ENCODE measurements around the gene IPCEF1. TPM values are rescaled to one million over a fixed set of nuclear protein-coding genes. Genes with fewer than 3 reads are reported as not detected.

Gene IPCEF1
- polyA plus RNA-seq, 1 donor from 2014 or later: 3.9 TPM

DNA sequence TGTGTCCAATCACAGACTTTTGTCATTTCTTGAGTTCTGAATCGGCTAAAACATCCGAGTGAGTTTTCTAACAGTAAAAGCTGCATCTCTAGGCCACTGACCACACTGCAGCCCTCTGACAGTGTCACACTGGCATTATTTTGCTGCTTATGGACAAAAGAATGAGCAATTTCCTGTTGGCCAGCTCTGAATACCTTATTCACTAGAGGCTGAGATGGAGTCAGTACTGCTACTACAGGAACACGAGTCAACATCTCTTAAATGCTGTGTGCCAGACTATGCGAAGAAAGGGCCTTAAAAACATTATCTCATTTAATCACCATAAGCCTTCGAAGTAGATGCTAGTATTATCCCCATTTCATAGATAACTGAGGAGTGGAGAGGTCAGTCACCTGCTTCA is 42.5 kb upstream of the IPCEF1 start (continued):
- TF ChIP-seq, protein P1, sequence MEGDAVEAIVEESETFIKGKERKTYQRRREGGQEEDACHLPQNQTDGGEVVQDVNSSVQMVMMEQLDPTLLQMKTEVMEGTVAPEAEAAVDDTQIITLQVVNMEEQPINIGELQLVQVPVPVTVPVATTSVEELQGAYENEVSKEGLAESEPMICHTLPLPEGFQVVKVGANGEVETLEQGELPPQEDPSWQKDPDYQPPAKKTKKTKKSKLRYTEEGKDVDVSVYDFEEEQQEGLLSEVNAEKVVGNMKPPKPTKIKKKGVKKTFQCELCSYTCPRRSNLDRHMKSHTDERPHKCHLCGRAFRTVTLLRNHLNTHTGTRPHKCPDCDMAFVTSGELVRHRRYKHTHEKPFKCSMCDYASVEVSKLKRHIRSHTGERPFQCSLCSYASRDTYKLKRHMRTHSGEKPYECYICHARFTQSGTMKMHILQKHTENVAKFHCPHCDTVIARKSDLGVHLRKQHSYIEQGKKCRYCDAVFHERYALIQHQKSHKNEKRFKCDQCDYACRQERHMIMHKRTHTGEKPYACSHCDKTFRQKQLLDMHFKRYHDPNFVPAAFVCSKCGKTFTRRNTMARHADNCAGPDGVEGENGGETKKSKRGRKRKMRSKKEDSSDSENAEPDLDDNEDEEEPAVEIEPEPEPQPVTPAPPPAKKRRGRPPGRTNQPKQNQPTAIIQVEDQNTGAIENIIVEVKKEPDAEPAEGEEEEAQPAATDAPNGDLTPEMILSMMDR (IDR thresholded peaks at IDR 0.05; ENCODE audit: poor library complexity, severe bottlenecking): no peak

DNA sequence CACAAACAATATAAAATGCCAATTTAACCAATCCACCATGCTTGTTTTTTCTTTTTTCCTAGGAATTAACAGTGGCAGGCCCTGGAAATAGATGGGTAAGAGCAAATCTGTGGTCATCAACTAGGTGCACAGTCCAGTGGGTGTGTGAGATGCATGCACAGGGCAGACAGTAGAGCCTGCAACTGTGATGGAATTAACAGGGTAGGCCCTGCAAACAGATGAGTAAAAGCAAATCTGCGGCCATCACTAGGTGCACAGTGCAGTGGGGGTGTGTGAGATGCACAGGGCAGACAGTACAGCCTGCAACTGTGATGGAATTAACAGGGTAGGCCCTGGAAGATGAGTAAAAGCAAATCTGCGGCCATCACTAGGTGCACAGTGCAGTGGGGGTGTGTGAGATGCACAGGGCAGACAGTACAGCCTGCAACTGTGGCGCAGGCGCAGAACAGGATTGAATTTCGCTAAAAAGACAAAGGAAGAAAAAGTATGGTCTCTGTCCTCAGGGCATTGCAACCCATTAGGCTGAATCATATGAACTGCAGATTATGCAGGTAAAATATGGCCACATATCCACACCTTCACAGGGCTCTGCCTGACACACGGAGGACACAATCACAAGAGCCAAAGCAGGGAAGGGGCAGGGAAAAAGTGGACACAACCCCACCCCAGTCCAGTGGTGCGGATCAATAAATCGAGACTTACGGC is 41.0 kb upstream of the IPCEF1 start:
- Histone ChIP-seq H3K79me2 (replicated peaks; ENCODE audit: insufficient read depth, low read length) (no peaks in the 10 kb centered on the region), H3K27ac (ENCODE audit: low read length) (no peak overlapping the region), H3K36me3 (ENCODE audit: insufficient read depth, low read length) (no peaks in the 10 kb centered on the region), H3K4me3 (ENCODE audit: low read length) (no peak overlapping the region), H4K20me1 (ENCODE audit: insufficient read depth) (no peaks in the 10 kb centered on the region), H3K9me2 (ENCODE audit: insufficient read depth, low read length) (no peaks in the 10 kb centered on the region), H3K4me2 (ENCODE audit: low read length) (no peak overlapping the region), H3K9ac (ENCODE audit: low read length) (no peak overlapping the region), H2AFZ (ENCODE audit: low read depth, low read length) (no peak overlapping the region), H3K9me3 (ENCODE audit: low read length) (no peaks in the 10 kb centered on the region), H3F3A (ENCODE audit: insufficient read depth, low read length, poor library complexity, severe bottlenecking) (no peaks in the 10 kb centered on the region), H3K27me3 (ENCODE audit: insufficient read depth, low read depth, low read length) (no peaks in the 10 kb centered on the region)
- TF ChIP-seq POLR2AphosphoS5 (IDR thresholded peaks at IDR 0.05): no peak
- no peak for TF ChIP-seq EZH2 (IDR thresholded peaks at IDR 0.05; ENCODE audit: borderline replicate concordance, insufficient read depth, low read length, poor library complexity, severe bottlenecking)
- TF ChIP-seq, protein P2, sequence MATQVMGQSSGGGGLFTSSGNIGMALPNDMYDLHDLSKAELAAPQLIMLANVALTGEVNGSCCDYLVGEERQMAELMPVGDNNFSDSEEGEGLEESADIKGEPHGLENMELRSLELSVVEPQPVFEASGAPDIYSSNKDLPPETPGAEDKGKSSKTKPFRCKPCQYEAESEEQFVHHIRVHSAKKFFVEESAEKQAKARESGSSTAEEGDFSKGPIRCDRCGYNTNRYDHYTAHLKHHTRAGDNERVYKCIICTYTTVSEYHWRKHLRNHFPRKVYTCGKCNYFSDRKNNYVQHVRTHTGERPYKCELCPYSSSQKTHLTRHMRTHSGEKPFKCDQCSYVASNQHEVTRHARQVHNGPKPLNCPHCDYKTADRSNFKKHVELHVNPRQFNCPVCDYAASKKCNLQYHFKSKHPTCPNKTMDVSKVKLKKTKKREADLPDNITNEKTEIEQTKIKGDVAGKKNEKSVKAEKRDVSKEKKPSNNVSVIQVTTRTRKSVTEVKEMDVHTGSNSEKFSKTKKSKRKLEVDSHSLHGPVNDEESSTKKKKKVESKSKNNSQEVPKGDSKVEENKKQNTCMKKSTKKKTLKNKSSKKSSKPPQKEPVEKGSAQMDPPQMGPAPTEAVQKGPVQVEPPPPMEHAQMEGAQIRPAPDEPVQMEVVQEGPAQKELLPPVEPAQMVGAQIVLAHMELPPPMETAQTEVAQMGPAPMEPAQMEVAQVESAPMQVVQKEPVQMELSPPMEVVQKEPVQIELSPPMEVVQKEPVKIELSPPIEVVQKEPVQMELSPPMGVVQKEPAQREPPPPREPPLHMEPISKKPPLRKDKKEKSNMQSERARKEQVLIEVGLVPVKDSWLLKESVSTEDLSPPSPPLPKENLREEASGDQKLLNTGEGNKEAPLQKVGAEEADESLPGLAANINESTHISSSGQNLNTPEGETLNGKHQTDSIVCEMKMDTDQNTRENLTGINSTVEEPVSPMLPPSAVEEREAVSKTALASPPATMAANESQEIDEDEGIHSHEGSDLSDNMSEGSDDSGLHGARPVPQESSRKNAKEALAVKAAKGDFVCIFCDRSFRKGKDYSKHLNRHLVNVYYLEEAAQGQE (IDR thresholded peaks at IDR 0.05; ENCODE audit: borderline replicate concordance): no peak
- no peak for TF ChIP-seq EP300 (conservative IDR thresholded peaks at IDR 0.05; ENCODE audit: poor library complexity, severe bottlenecking)
- TF ChIP-seq MXI1 (conservative IDR thresholded peaks at IDR 0.05; ENCODE audit: poor library complexity, severe bottlenecking): no peak
- no peak for TF ChIP-seq TAF1 (IDR thresholded peaks at IDR 0.05; ENCODE audit: low read depth)
- TF ChIP-seq, protein P1 (IDR thresholded peaks at IDR 0.05; ENCODE audit: poor library complexity, severe bottlenecking): no peak
- no peak for TF ChIP-seq SMC3 (conservative IDR thresholded peaks at IDR 0.05; ENCODE audit: poor library complexity)
- TF ChIP-seq RAD21 (conservative IDR thresholded peaks at IDR 0.05): no peak
